ENCODE results near the gene LRRC46. TPM values are rescaled to one million over a fixed set of nuclear protein-coding genes. Genes with fewer than 3 reads are reported as not detected.

Gene LRRC46
- polyA plus RNA-seq, 3 donors from 2014 or later = 0.66 to 0.82 TPM; not detected in 1

- H3K36me3 Mint-ChIP-seq = peaks cover 0 to 1% (median 0%) of the 10 kb centered on the region in 3 donors
- H3K9me3 Mint-ChIP-seq = no peaks in the 10 kb centered on the region
- no peak overlapping the region for H3K4me3 Mint-ChIP-seq
- DNase-seq = no peak
- H3K27me3 Mint-ChIP-seq (ENCODE audit: low read depth in 3 of 3) = peaks cover 13 to 19% (median 16%) of the 10 kb centered on the region in 3 donors
- H3K27ac Mint-ChIP-seq = no peak overlapping the region
- peaks cover 17 to 30% of the 10 kb centered on the region in 2 donors for H3K4me1 Mint-ChIP-seq
Measured at GRCh38 chr17:47844227-47844626, 12.8 kb downstream of the LRRC46 start.

- H3K4me3 Mint-ChIP-seq = no peak overlapping the region
- H3K4me1 Mint-ChIP-seq = peaks cover 14 to 25% of the 10 kb centered on the region in 2 donors
- no peak overlapping the region for H3K27ac Mint-ChIP-seq
- H3K9me3 Mint-ChIP-seq = no peaks in the 10 kb centered on the region
- H3K27me3 Mint-ChIP-seq (ENCODE audit: low read depth in 3 of 3) = peaks cover 17 to 23% (median 20%) of the 10 kb centered on the region in 3 donors
- peaks cover 0 to 3% (median 0%) of the 10 kb centered on the region in 3 donors for H3K36me3 Mint-ChIP-seq
- DNase-seq = no peak
Measured at GRCh38 chr17:47844814-47845715, 13.6 kb downstream of the LRRC46 start.

GRCh38 chr17:47845716-47846075 is 14.2 kb downstream of the LRRC46 start:
- Mint-ChIP-seq H3K4me1 (peaks cover 13 to 25% of the 10 kb centered on the region in 2 donors), H3K27me3 (ENCODE audit: low read depth in 3 of 3) (peaks cover 20 to 23% (median 20%) of the 10 kb centered on the region in 3 donors), H3K27ac (no peak overlapping the region), H3K4me3 (no peak overlapping the region), H3K9me3 (no peaks in the 10 kb centered on the region), H3K36me3 (peaks cover 0 to 3% (median 0%) of the 10 kb centered on the region in 3 donors)
- no peak for DNase-seq

DNA sequence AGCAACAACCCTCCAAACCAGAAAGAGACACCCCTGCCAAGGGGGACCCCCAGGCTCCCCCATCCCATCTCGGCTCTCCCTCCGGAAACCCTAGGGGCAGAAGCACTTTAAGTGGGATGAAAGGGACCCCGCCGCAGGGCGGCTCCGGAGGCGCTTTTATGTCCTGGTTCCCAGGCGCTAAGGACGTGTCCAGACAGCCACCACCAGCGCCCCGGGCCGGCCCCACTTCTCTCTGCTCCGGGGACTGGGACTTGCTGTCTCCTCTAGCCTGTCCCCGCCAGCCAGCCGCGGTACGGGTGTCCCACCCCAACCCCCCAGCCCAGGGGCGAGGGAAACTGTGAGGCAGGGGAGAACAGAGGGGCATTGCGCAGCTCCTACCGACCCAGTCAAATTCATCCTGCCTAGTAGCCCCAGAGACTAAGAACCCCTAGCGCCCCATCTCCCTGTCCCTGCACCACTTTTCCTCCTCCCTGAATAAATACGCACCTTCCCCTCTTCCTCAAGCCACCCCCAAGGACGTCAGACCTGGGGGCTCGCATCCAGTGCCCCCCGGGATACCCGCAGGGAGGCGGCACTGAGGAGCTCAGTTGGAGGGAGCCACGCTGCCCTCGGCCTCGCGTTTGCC is 15.4 kb downstream of the LRRC46 start:
- Mint-ChIP-seq H3K9me3 (no peaks in the 10 kb centered on the region), H3K4me3 (no peak overlapping the region), H3K27me3 (ENCODE audit: low read depth in 3 of 3) (peaks cover 20 to 23% (median 21%) of the 10 kb centered on the region in 3 donors), H3K27ac (no peak overlapping the region), H3K36me3 (peaks cover 0 to 3% (median 0%) of the 10 kb centered on the region in 3 donors), H3K4me1 (peaks cover 7 to 20% of the 10 kb centered on the region in 2 donors)
- no peak for DNase-seq

DNA sequence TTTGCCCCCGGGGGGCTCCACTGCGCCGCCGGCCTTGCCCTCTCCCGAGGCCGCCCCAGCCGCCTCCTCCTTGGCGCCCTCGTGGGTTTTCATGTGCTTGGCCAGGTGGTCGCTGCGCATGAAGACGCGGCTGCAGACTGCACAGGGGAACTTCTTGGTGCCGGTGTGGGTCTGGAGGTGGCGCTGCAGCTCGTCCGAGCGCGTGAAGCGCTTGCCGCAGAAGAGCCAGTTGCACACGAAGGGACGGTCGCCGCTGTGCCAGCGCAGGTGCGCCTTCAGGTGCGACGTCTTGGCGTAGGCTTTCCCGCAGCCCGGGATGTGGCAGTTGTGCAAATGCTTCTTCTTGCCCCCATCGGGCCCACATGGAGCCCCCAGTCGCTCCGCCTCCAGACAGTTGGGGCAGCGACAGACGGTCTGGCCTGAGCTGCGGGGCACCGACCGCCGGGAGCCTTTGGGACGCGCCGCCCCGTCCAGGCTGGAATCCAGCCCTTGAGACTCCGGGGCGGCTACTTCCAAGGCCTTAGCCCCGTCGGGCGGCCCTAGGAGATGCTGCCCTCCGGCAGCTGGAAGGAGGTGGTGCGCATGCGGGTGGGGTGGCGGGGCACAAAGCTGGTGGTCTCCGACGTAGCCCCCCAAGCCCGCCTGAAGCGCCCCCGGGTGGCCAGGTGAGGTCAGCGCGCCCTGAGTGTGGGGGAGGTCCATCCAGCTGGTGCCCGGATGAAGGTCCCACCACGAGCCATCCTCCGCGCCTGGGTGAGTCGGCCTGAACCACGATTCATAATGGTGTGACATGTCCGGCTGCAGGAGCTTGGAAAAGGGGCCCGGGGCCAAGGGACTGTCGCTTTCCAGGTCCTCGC is 16.1 kb downstream of the LRRC46 start:
- Mint-ChIP-seq H3K27ac (no peak overlapping the region), H3K4me3 (no peak overlapping the region), H3K4me1 (peaks cover 13 to 20% of the 10 kb centered on the region in 2 donors), H3K27me3 (ENCODE audit: low read depth in 3 of 3) (peaks cover 20 to 29% (median 28%) of the 10 kb centered on the region in 3 donors), H3K9me3 (no peaks in the 10 kb centered on the region), H3K36me3 (peaks cover 0 to 3% (median 0%) of the 10 kb centered on the region in 3 donors)
- DNase-seq = no peak

- Mint-ChIP-seq H3K9me3 (no peaks in the 10 kb centered on the region), H3K4me1 (peaks cover 11 to 15% of the 10 kb centered on the region in 2 donors), H3K4me3 (no peak overlapping the region), H3K36me3 (peaks cover 0 to 3% (median 0%) of the 10 kb centered on the region in 3 donors), H3K27me3 (ENCODE audit: low read depth in 3 of 3) (peaks cover 20 to 32% (median 29%) of the 10 kb centered on the region in 3 donors), H3K27ac (no peak overlapping the region)
- DNase-seq = no peak
Measured at GRCh38 chr17:47848198-47848513, 16.7 kb downstream of the LRRC46 start.

- Mint-ChIP-seq H3K27ac (no peak overlapping the region), H3K9me3 (no peaks in the 10 kb centered on the region), H3K4me3 (peak overlapping the region in 4 of 5 donors; percentile 29 to 61 (median 46))
Measured at GRCh38 chr17:47850373-47850691, 18.9 kb downstream of the LRRC46 start.

DNA sequence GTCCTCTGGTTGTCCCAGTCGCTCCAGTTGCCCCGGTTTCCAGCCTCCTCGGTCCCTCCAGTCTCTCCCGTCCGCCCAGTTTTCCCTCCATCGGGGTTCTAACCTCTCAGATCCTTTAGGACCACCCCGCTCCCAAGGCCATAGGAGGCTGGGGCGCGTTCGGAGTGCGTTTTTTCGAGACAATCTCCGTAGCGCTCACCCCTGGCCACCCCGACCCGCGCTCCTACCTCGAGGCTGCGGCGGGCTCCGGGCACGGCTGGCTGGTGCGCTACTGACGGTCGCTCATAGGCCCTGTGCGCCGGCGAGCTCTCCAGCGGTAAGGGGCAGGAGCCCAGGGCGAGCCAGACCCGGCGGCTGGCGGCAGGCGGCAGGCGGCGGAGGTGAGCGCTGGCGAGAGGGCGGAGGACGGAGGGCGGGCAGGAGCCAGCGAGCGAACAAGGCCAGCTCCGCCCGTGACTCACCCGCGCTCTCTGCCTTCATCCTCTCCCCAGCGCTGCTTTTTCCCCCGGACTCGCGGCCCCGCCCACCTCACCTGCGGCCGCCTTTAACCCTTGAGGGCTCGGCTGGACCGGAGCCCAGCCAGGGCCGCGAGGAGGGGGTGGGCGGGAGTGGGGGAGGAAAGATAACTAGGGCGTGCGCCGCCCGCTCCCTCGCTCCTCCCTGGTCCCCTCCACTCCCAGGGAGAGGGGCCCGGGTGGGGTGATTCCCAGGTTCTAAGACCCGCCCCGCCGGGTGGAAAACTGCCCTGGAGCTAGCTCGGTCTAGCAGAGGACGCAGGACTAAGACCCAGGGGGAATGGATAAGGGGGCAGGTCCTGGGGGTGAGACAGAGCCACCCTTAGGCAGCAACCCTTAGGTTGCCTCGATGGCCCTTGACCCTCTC is 19.5 kb downstream of the LRRC46 start, which contains the start of gene SP6:
Gene SP6 (minus strand): TSS at position 472 of the 882 bp plus-strand sequence. CDS start 2,734 bp downstream, outside the sequence.
- H3K27ac Mint-ChIP-seq = no peak within 1 kb of the TSS
- H3K27me3 Mint-ChIP-seq (ENCODE audit: low read depth in 3 of 3) = peaks cover 36 to 43% (median 38%) of the 10 kb centered on the region in 3 donors
- H3K9me3 Mint-ChIP-seq = no peaks in the 10 kb centered on the region
- DNase-seq = peak; percentile 20 to 38 (median 29)
- H3K36me3 Mint-ChIP-seq = peaks cover 0 to 3% (median 0%) of the 10 kb centered on the region in 3 donors
- peaks cover 11 to 15% of the 10 kb centered on the region in 2 donors for H3K4me1 Mint-ChIP-seq
- H3K4me3 Mint-ChIP-seq = peak within 1 kb of the TSS in 4 of 5 donors; percentile 29 to 61 (median 46)

More at GRCh38 chr17:47850373-47850691, 18.9 kb downstream of the LRRC46 start:
- no peak for DNase-seq
- H3K36me3 Mint-ChIP-seq = peaks cover 0 to 3% (median 0%) of the 10 kb centered on the region in 3 donors
- peaks cover 11 to 15% of the 10 kb centered on the region in 2 donors for H3K4me1 Mint-ChIP-seq
- peaks cover 35 to 42% (median 36%) of the 10 kb centered on the region in 3 donors for H3K27me3 Mint-ChIP-seq (ENCODE audit: low read depth in 3 of 3)

- DNase-seq = no peak
- peaks cover 0 to 3% (median 0%) of the 10 kb centered on the region in 3 donors for H3K36me3 Mint-ChIP-seq
- peaks cover 30 to 42% (median 40%) of the 10 kb centered on the region in 3 donors for H3K27me3 Mint-ChIP-seq (ENCODE audit: low read depth in 3 of 3)
- peaks cover 11 to 15% of the 10 kb centered on the region in 2 donors for H3K4me1 Mint-ChIP-seq
- H3K9me3 Mint-ChIP-seq = no peaks in the 10 kb centered on the region
- no peak overlapping the region for H3K27ac Mint-ChIP-seq
- H3K4me3 Mint-ChIP-seq = peak overlapping the region in 3 of 5 donors; percentile 12 to 34 (median 29)
Measured at GRCh38 chr17:47851764-47852112, 20.3 kb downstream of the LRRC46 start.

GRCh38 chr17:47852113-47852949 is 20.9 kb downstream of the LRRC46 start:
- no peaks in the 10 kb centered on the region for H3K9me3 Mint-ChIP-seq
- peaks cover 11 to 15% of the 10 kb centered on the region in 2 donors for H3K4me1 Mint-ChIP-seq
- peaks cover 28 to 46% (median 41%) of the 10 kb centered on the region in 3 donors for H3K27me3 Mint-ChIP-seq (ENCODE audit: low read depth in 3 of 3)
- DNase-seq = no peak
- H3K4me3 Mint-ChIP-seq = peak overlapping the region in 4 of 5 donors; percentile 13 to 36 (median 32)
- peaks cover 0 to 3% (median 0%) of the 10 kb centered on the region in 3 donors for H3K36me3 Mint-ChIP-seq
- no peak overlapping the region for H3K27ac Mint-ChIP-seq

- Mint-ChIP-seq H3K27me3 (ENCODE audit: low read depth in 3 of 3) (peaks cover 29 to 42% (median 41%) of the 10 kb centered on the region in 3 donors), H3K9me3 (no peaks in the 10 kb centered on the region), H3K27ac (no peak overlapping the region), H3K4me1 (peaks cover 11 to 15% of the 10 kb centered on the region in 2 donors), H3K4me3 (no peak overlapping the region), H3K36me3 (peaks cover 0 to 3% (median 0%) of the 10 kb centered on the region in 3 donors)
- DNase-seq = no peak
Measured at GRCh38 chr17:47853616-47854015, 22.1 kb downstream of the LRRC46 start.

- H3K27me3 Mint-ChIP-seq (ENCODE audit: low read depth in 3 of 3) = peaks cover 20 to 43% (median 32%) of the 10 kb centered on the region in 3 donors
- H3K4me1 Mint-ChIP-seq = peaks cover 6 to 8% of the 10 kb centered on the region in 2 donors
- no peak overlapping the region for H3K27ac Mint-ChIP-seq
- DNase-seq = no peak
- no peaks in the 10 kb centered on the region for H3K36me3 Mint-ChIP-seq
- no peak overlapping the region for H3K4me3 Mint-ChIP-seq
- no peaks in the 10 kb centered on the region for H3K9me3 Mint-ChIP-seq
Measured at GRCh38 chr17:47855737-47856136, 24.3 kb downstream of the LRRC46 start.

All from immature natural killer cell (primary cell).